ENCODE data around the gene TRAPPC12.
A peak's percentile ranks its signal among the peaks of the same experiment; 100 is the strongest.

The TRAPPC12 gene

GRCh38 chr2:3526871-3527270 lies 147.4 kb downstream of the TRAPPC12 start:
- Histone ChIP-seq H3K9me3 (ENCODE audit: severe bottlenecking) (no peaks in the 10 kb centered on the region), H3K27me3 (ENCODE audit: insufficient read depth, poor library complexity, severe bottlenecking) (no peaks in the 10 kb centered on the region), H3K4me1 (ENCODE audit: insufficient read depth, poor library complexity, severe bottlenecking) (no peaks in the 10 kb centered on the region), H3K27ac (ENCODE audit: poor library complexity, severe bottlenecking) (no peak overlapping the region), H3K36me3 (ENCODE audit: low read depth) (no peaks in the 10 kb centered on the region), H3K4me3 (ENCODE audit: severe bottlenecking) (no peak overlapping the region)
- DNase-seq (ENCODE audit: low spot score) (no peak), ATAC-seq (ENCODE audit: low read depth) (no peak)
- TF ChIP-seq, protein P1, sequence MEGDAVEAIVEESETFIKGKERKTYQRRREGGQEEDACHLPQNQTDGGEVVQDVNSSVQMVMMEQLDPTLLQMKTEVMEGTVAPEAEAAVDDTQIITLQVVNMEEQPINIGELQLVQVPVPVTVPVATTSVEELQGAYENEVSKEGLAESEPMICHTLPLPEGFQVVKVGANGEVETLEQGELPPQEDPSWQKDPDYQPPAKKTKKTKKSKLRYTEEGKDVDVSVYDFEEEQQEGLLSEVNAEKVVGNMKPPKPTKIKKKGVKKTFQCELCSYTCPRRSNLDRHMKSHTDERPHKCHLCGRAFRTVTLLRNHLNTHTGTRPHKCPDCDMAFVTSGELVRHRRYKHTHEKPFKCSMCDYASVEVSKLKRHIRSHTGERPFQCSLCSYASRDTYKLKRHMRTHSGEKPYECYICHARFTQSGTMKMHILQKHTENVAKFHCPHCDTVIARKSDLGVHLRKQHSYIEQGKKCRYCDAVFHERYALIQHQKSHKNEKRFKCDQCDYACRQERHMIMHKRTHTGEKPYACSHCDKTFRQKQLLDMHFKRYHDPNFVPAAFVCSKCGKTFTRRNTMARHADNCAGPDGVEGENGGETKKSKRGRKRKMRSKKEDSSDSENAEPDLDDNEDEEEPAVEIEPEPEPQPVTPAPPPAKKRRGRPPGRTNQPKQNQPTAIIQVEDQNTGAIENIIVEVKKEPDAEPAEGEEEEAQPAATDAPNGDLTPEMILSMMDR (IDR thresholded peaks at IDR 0.05; ENCODE audit: poor library complexity, severe bottlenecking), result no peak

GRCh38 chr2:3527886-3528785 lies 148.6 kb downstream of the TRAPPC12 start:
- TF ChIP-seq, protein P1 (IDR thresholded peaks at IDR 0.05; ENCODE audit: poor library complexity, severe bottlenecking), result no peak
- Histone ChIP-seq H3K4me1 (ENCODE audit: insufficient read depth, poor library complexity, severe bottlenecking) (no peaks in the 10 kb centered on the region), H3K27me3 (ENCODE audit: insufficient read depth, poor library complexity, severe bottlenecking) (no peaks in the 10 kb centered on the region), H3K27ac (ENCODE audit: poor library complexity, severe bottlenecking) (no peak overlapping the region), H3K9me3 (ENCODE audit: severe bottlenecking) (no peaks in the 10 kb centered on the region), H3K4me3 (ENCODE audit: severe bottlenecking) (no peak overlapping the region), H3K36me3 (ENCODE audit: low read depth) (no peaks in the 10 kb centered on the region)
- ATAC-seq (ENCODE audit: low read depth), result peak; percentile 22; the same call in 1 of the 3 replicates
- no peak for DNase-seq (ENCODE audit: low spot score)
